ENCODE measurements around the gene RBM33. TPM values are rescaled to one million over a fixed set of nuclear protein-coding genes. Genes with fewer than 3 reads are reported as not detected.

RBM33 gene
- total and polyA plus RNA-seq, 2 of the 8 experiments (the other 6 are each of a cell fraction or from before 2014, with no cell fraction given), result 16.5 to 64.6 TPM

DNA sequence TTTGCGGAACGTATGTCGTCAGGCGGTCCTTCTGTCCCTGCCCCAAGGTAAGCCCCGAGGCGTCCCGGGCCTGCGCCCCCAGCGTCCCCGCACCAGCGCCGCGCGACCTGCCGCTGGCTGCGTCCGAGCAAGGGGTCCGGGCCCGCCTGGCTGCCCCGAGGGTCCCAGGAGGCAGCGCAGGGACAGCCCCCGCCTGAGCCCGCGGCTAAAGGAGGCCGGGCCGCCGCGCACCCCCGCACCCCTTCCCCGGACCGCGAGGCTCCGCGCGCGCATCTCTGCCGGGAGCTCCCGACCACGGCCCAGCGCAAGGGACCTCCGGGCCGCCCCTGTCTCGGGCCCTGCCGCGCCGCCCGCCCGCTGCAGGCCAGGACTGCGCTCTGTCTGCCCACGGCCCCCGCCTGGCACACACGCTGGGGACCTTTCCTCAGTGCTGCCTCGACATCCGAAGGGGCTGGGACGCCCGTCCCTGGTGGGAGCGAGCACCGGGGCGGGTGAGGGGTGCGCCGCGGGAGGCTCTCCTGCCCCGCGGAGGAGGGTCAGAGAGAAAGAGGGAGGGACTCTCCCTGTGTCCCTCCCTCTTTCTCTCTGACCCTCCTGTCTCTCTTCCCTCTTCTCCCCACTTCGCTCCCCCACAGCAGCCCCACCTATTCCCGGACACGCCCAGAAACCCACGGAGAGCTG is 142.8 kb downstream of the RBM33 start:
- no peak overlapping the region for H3K9ac ChIP-seq (replicated peaks in 1 of 4; ENCODE audit: extremely low read depth in 1 of 4, low read depth in 3 of 4, low read length in 3 of 4)
- no peak for DNase-seq (ENCODE audit: low read depth in 1 of 2, low spot score in 2 of 2)
- H3K23me2 ChIP-seq (ENCODE audit: low read depth, low read length), result peaks cover 2% of the 10 kb centered on the region; the same call in 1 of the 2 replicates
- H3K27ac ChIP-seq (ENCODE audit: low read depth, low read length), result no peak overlapping the region
- no peak overlapping the region for H4K8ac ChIP-seq (ENCODE audit: extremely low read depth, insufficient read depth, low read length)
- H2BK20ac ChIP-seq (ENCODE audit: low read length), result no peak overlapping the region
- no peaks in the 10 kb centered on the region for H3K79me1 ChIP-seq (ENCODE audit: low read depth, low read length)
- H3K4me3 ChIP-seq (ENCODE audit: extremely low read depth in 1 of 4, insufficient read depth in 2 of 4, low read depth in 3 of 4, low read length in 4 of 4), result peak overlapping the region; percentile 33 to 76 (median 50)
- peaks cover 0 to 17% (median 9%) of the 10 kb centered on the region in 4 experiments; a peak in 5 of 7 replicates for H3K27me3 ChIP-seq (replicated peaks in 1 of 4; ENCODE audit: control insufficient read depth in 3 of 4, extremely low read depth in 1 of 4, insufficient read depth in 3 of 4, low read length in 3 of 4)
- no peak overlapping the region; the same call in 1 of the 2 replicates for H3K18ac ChIP-seq (ENCODE audit: extremely low read depth, low read length)
- H3K4me1 ChIP-seq (replicated peaks in 1 of 4; ENCODE audit: control insufficient read depth in 3 of 4, insufficient read depth in 4 of 4, low read length in 3 of 4), result peaks cover 0 to 2% (median under 1%) of the 10 kb centered on the region in 4 experiments; a peak in 1 of 7 replicates
- ChIA-PET CTCF (ENCODE audit: partially characterized antibody) (interaction anchor here (0.7 kb wide), 1 partner anchor 188 kb away, joined by 4 read pairs; no protein-coding TSS in a partner anchor), POLR2A (ENCODE audit: partially characterized antibody) (interaction anchor here (0.5 kb wide), 1 partner anchor 371 kb away, joined by 3 read pairs; no protein-coding TSS in a partner anchor)
- peak overlapping the region; percentile 69 to 75 for H3K4me2 ChIP-seq (ENCODE audit: insufficient read depth in 1 of 2, low read depth in 2 of 2, low read length in 2 of 2)
- H3K23ac ChIP-seq (ENCODE audit: insufficient read length), result no peak overlapping the region
- H3K36me3 ChIP-seq (ENCODE audit: control insufficient read depth in 2 of 4, insufficient read depth in 4 of 4, low read length in 3 of 4), result no peaks in the 10 kb centered on the region
- no peak overlapping the region for H3K4ac ChIP-seq (replicated peaks; ENCODE audit: insufficient read length, low read depth, low read length)
- H2AFZ ChIP-seq (ENCODE audit: low read length), result no peak overlapping the region
- H2BK12ac ChIP-seq (ENCODE audit: low read depth, low read length), result no peak overlapping the region
- no peak for FAIRE-seq
- no peaks in the 10 kb centered on the region for H3K79me2 ChIP-seq (ENCODE audit: control insufficient read depth in 1 of 2, insufficient read depth in 2 of 2, low read length in 2 of 2)
- H3K14ac ChIP-seq (ENCODE audit: insufficient read length), result no peak overlapping the region
- H2BK15ac ChIP-seq (ENCODE audit: low read length), result no peak overlapping the region
- WGBS, 2 experiments (ENCODE audit: extremely low coverage in 1 of 2, insufficient coverage in 1 of 2, insufficient read length in 1 of 2, insufficient replicate concordance in 2 of 2, low coverage in 1 of 2, low lambda C conversion rate in 2 of 2, missing lambda C conversion rate in 1 of 2), result 8% methylated on average over 22 of the region's 68 CpGs; no CpG with 5 or more reads in 1 of the 2 experiments
- 0 out of 4 replicates have a peak, but pooled peaks cover 0 to 1% of the 10 kb centered on the region in 2 experiments for H3K9me3 ChIP-seq (ENCODE audit: insufficient read depth in 2 of 2, low read depth in 1 of 2, low read length in 1 of 2)
- H2AK5ac ChIP-seq (ENCODE audit: low read depth, low read length), result no peak overlapping the region
- TF ChIP-seq CBX8 (IDR thresholded peaks at IDR 0.05; ENCODE audit: borderline replicate concordance, low read depth, low read length) (no peak), EZH2 (IDR thresholded peaks at IDR 0.05; ENCODE audit: low read depth, low read length, severe bottlenecking) (no peak), TBP (IDR thresholded peaks at IDR 0.05; ENCODE audit: low read depth, low read length) (no peak), KDM4A (IDR thresholded peaks at IDR 0.05; ENCODE audit: low read depth, low read length, severe bottlenecking) (peak; percentile 73)
- no peak overlapping the region for H4K91ac ChIP-seq (replicated peaks; ENCODE audit: insufficient read length, low read length)
- H4K5ac ChIP-seq (ENCODE audit: insufficient read length, low read depth, low read length), result no peak overlapping the region
- H2BK5ac ChIP-seq (ENCODE audit: low read depth, low read length), result no peak overlapping the region
- H3K56ac ChIP-seq (replicated peaks; ENCODE audit: insufficient read length, low read depth, low read length), result no peak overlapping the region
- H4K20me1 ChIP-seq (replicated peaks in 1 of 2; ENCODE audit: control insufficient read depth in 1 of 2, insufficient read depth in 2 of 2, low read length in 2 of 2), result peaks cover 0 to 3% of the 10 kb centered on the region in 2 experiments
- no peak overlapping the region for H2BK120ac ChIP-seq (replicated peaks; ENCODE audit: low read depth, low read length)
